Smooth muscle cell (in vitro differentiated cells): ENCODE measurements around the gene GPI. TPM values are rescaled to one million over a fixed set of nuclear protein-coding genes. Genes with fewer than 3 reads are reported as not detected.
A peak's percentile ranks its signal among the peaks of the same experiment; 100 is the strongest.
"Not testable (repeated sequence)": the region's sequence is repeated elsewhere in the genome, so short reads cannot be mapped to it uniquely, and the experiment has no call there.

Experiments used
- DNase-seq: peaks from one replicate; lab custom pipeline; 2025; ENCODE audit not compliant: unreplicated experiment; lab: John Stamatoyannopoulos, UW
- H2AFZ ChIP-seq: fragments of 200-600 bp; sonication (generic); 2 replicates; pipeline ENCODE4 v1.6.0; 2016; ENCODE audit warnings: antibody characterized with exemption, low read depth, mild to moderate bottlenecking
- H3F3A ChIP-seq: fragments of 200-600 bp; sonication (generic); 2 replicates; pipeline ENCODE4 v1.6.0; 2017; ENCODE audit warnings: antibody characterized with exemption, low read depth
- H3K27ac ChIP-seq: fragments of 200-600 bp; sonication (generic); 2 replicates; pipeline ENCODE4 v1.5.1; 2016; ENCODE audit warnings: low read depth, mild to moderate bottlenecking
- H3K27me3 ChIP-seq: fragments of 200-600 bp; sonication (generic); 2 replicates; pipeline ENCODE4 v1.6.1; 2016; ENCODE audit warnings: low read depth, mild to moderate bottlenecking
- H3K36me3 ChIP-seq: fragments of 200-600 bp; sonication (generic); 2 replicates; pipeline ENCODE4 v1.5.1; 2016; ENCODE audit warnings: low read depth
- H3K4me1 ChIP-seq: fragments of 200-600 bp; sonication (generic); 2 replicates; pipeline ENCODE4 v1.5.1; 2016; ENCODE audit warnings: low read depth
- H3K4me2 ChIP-seq: fragments of 200-600 bp; sonication (generic); 2 replicates; pipeline ENCODE4 v1.6.0; 2016; ENCODE audit warnings: mild to moderate bottlenecking
- H3K4me3 ChIP-seq: fragments of 200-600 bp; sonication (generic); 2 replicates; pipeline ENCODE4 v1.5.1; 2016; ENCODE audit warnings: mild to moderate bottlenecking
- H3K79me2 ChIP-seq: fragments of 200-600 bp; sonication (generic); 2 replicates; pipeline ENCODE4 v1.6.0; 2016; ENCODE audit warnings: low read depth, mild to moderate bottlenecking
- H3K9ac ChIP-seq: fragments of 200-600 bp; sonication (generic); 2 replicates; pipeline ENCODE4 v1.6.0; 2016; ENCODE audit warnings: low read depth
- H3K9me3 ChIP-seq: fragments of 200-600 bp; sonication (generic); replicated peaks from 2 replicates; pipeline ENCODE4 v1.5.1; 2016; ENCODE audit warnings: low read depth
- H4K20me1 ChIP-seq: fragments of 200-600 bp; sonication (generic); 2 replicates; pipeline ENCODE4 v1.6.0; 2016; ENCODE audit warnings: low read depth
- CTCF ChIP-seq: fragments of 200-600 bp; sonication (generic); IDR thresholded peaks from 2 replicates; pipeline ENCODE4 v1.5.1; 2017; ENCODE audit warnings: borderline replicate concordance, mild to moderate bottlenecking, antibody characterized with exemption; ENCODE audit not compliant: insufficient read depth, poor library complexity, severe bottlenecking
- WGBS: methylation state at CpG from one replicate; pipeline ENCODE4 v1.1.7; 2016; ENCODE audit warnings: low lambda C conversion rate; 5-methylcytosine and 5-hydroxymethylcytosine counted together
- polyA plus RNA-seq: library from polyadenylated mRNA; unstranded; fragments of >200 nt; fragmentation: Nextera tagmentation; extraction: Ambion mirVana; gene quantifications from 2 replicates; pipeline ENCODE4 v1.2.1, GENCODE V29; 2016
- total RNA-seq: library from RNA; depleted of rRNA; stranded (reverse); fragments of >200 nt; gene quantifications from 2 replicates; pipeline ENCODE4 v1.2.3, GENCODE V29; 2014

GPI gene
- total and polyA plus RNA-seq, 2 experiments from 2014 or later: 132 to 233 TPM

DNA sequence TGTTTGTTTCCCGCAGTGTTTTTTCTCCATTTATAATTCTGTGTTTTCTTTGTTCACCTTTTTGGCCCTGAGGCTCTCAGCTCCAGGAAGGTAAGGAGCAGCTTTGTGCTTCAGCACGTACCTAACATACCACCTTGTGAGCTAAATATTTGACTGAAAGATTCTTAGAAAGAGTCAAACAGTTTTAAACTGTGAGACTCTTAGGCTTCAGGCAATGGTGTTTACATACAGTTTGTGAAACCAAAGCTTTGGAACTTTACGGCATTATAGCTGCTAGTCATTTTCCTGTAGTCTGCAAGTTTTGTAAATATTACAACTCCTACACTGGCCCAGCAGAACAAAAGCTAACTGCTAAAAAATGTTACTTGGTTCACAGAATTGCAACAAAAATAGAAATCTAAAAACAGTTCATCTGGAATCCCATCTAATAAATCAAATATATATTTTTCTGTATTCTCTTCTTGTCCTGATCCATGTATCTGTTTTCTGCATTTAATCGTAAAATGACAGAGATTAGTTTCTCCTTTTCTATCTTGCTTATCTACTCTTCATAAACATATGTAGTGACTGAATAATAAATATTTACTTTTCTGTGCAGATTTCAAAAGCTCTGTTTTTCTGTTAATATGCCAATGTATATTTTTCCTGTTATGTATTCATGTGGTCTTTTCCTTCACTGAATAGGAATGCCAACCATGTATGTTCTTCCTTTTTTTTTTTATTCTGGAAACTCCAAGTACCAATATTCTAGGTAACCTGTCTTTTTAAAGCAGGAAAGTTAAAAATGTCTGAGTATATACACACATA lies 38.8 kb upstream of the GPI start:
- no peaks in the 10 kb centered on the region for H3F3A ChIP-seq
- H3K4me2 ChIP-seq: peak overlapping the region; percentile 26
- no peak overlapping the region for H2AFZ ChIP-seq
- H3K9me3 ChIP-seq: no peaks in the 10 kb centered on the region
- peaks cover 4% of the 10 kb centered on the region for H3K36me3 ChIP-seq
- no peak overlapping the region for H3K4me3 ChIP-seq
- no peak overlapping the region for H3K9ac ChIP-seq
- no peak for DNase-seq
- H4K20me1 ChIP-seq: no peaks in the 10 kb centered on the region
- H3K27me3 ChIP-seq: no peaks in the 10 kb centered on the region
- H3K79me2 ChIP-seq: no peaks in the 10 kb centered on the region
- no peak for TF ChIP-seq CTCF
- no peaks in the 10 kb centered on the region for H3K4me1 ChIP-seq
- H3K27ac ChIP-seq: peak overlapping the region; percentile 60
- WGBS: 56% methylated on average over 4 of the region's 4 CpGs

DNA sequence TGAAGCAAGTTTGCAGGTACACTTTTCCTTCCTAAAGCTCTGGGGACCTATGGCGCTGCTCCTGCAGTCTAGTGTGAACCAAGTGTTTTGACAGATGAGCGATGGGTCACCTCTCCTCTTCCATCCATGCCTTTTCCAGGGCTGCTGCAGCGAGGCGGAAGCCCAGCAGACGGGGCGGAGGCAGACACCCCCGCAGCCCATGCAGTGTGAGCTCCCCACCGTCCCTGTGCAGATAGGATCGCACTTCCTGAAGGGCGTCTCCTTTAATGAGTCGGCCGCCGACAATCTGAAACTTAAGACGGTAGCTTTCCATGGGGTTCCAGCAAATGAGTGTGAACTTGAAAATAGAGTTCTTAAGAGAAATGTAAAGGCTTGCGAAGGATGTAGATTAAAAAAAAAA lies 37.1 kb upstream of the GPI start:
- H3K9ac ChIP-seq: no peak overlapping the region
- no peaks in the 10 kb centered on the region for H3F3A ChIP-seq
- no peak overlapping the region for H3K4me3 ChIP-seq
- no peaks in the 10 kb centered on the region for H3K9me3 ChIP-seq
- no peaks in the 10 kb centered on the region for H4K20me1 ChIP-seq
- no peaks in the 10 kb centered on the region for H3K27me3 ChIP-seq
- no peak overlapping the region for H3K27ac ChIP-seq
- no peak overlapping the region for H3K4me2 ChIP-seq
- TF ChIP-seq CTCF: no peak
- no peaks in the 10 kb centered on the region for H3K4me1 ChIP-seq
- no peaks in the 10 kb centered on the region for H3K79me2 ChIP-seq
- no peak for DNase-seq
- 79% methylated on average over 15 of the region's 15 CpGs for WGBS
- peaks cover 7% of the 10 kb centered on the region for H3K36me3 ChIP-seq
- H2AFZ ChIP-seq: no peak overlapping the region

- H3K27ac ChIP-seq: no peak overlapping the region
- TF ChIP-seq CTCF: no peak
- peaks cover 7% of the 10 kb centered on the region for H3K36me3 ChIP-seq
- H3K4me3 ChIP-seq: no peak overlapping the region
- H3F3A ChIP-seq: no peaks in the 10 kb centered on the region
- no peak overlapping the region for H3K4me2 ChIP-seq
- H3K4me1 ChIP-seq: no peaks in the 10 kb centered on the region
- no peak for DNase-seq
- 100% methylated on average over 1 of the region's 1 CpG for WGBS
- H3K79me2 ChIP-seq: no peaks in the 10 kb centered on the region
- no peaks in the 10 kb centered on the region for H3K9me3 ChIP-seq
- no peaks in the 10 kb centered on the region for H3K27me3 ChIP-seq
- H3K9ac ChIP-seq: no peak overlapping the region
- H4K20me1 ChIP-seq: no peaks in the 10 kb centered on the region
- no peak overlapping the region for H2AFZ ChIP-seq
Measured at GRCh38 chr19:34328982-34329381, 36.0 kb upstream of the GPI start.

DNA sequence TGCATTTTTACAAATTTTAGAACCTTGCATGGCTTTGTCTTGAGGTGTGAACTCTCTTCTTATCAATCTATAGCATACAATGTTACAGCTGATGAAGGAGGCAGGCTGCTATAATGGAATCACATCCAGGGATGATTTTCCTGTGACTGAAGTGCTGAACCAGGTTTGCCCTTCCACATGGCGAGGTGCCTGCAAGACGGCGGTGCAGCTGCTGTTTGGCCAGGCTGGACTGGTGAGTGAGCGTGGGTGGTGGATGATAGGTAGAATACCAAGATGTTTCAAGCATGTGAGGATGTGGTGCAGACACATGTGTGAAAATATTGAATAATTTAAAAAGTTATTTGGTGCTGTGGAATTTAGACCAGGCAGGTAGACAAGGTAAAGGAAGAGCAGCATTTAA lies 34.9 kb upstream of the GPI start:
- Histone ChIP-seq H3K27me3 (no peaks in the 10 kb centered on the region), H2AFZ (no peak overlapping the region), H3K36me3 (peaks cover 7% of the 10 kb centered on the region), H3F3A (no peaks in the 10 kb centered on the region), H3K9ac (no peak overlapping the region), H3K27ac (no peak overlapping the region), H3K9me3 (no peaks in the 10 kb centered on the region), H3K79me2 (no peaks in the 10 kb centered on the region), H3K4me3 (no peak overlapping the region), H3K4me2 (no peak overlapping the region), H4K20me1 (no peaks in the 10 kb centered on the region), H3K4me1 (no peaks in the 10 kb centered on the region)
- DNase-seq: no peak
- TF ChIP-seq CTCF: no peak
- 99% methylated on average over 4 of the region's 4 CpGs for WGBS

DNA sequence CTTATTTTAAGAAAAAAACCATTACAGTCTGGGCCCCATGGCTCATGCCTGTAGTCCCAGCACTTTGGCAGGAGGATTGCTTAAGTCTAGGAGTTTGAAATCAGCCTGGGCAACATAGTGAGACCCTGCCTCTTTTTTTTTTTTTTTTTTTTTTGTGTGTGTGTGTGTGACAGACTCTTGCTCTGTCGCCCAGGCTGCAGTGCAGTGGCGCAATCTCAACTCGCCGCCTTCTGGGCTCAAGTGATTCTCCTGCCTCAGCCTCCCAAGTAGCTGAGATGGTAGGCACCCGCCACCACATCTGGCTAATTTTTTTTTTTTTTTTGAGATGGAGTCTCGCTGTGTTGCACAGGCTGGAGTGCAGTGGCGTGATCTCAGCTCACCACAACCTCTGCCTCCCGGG lies 34.4 kb upstream of the GPI start:
- not testable (repeated sequence) for H2AFZ ChIP-seq, H3K4me3 ChIP-seq, H3K27me3 ChIP-seq, H3K79me2 ChIP-seq, H3F3A ChIP-seq, H3K4me2 ChIP-seq, H4K20me1 ChIP-seq, H3K36me3 ChIP-seq, DNase-seq, H3K9me3 ChIP-seq, H3K27ac ChIP-seq, H3K4me1 ChIP-seq, H3K9ac ChIP-seq
- WGBS: 98% methylated on average over 8 of the region's 8 CpGs

DNA sequence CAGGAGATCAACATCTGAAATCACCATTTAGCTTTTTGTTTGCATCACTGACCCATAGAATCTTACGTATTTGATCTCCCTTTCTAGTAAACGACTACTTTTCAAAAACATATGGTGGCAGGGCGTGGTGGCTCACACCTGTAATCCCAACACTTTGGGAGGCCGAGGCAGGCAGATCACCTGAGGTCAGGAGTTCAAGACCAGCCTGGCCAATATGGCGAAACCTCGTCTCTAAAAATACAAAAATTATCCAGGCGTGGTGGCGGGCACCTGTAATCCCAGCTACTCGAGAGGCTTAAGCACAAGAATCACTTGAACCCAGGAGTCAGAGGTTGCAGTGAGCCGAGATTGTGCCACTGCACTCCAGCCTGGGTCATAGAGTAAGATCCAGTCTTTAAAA lies 33.4 kb upstream of the GPI start:
- H3K9ac ChIP-seq, H3K4me1 ChIP-seq, DNase-seq, H3F3A ChIP-seq, H3K4me3 ChIP-seq, H3K36me3 ChIP-seq, H3K4me2 ChIP-seq, H3K27me3 ChIP-seq, H4K20me1 ChIP-seq, H2AFZ ChIP-seq, H3K9me3 ChIP-seq, H3K79me2 ChIP-seq, H3K27ac ChIP-seq: not testable (repeated sequence)
- WGBS: 96% methylated on average over 10 of the region's 10 CpGs
